GM12878 (cell line): ENCODE data around the gene CDKL1. TPM values are rescaled to one million over a fixed set of nuclear protein-coding genes. Genes with fewer than 3 reads are reported as not detected.

Experiments used
- ATAC-seq: fragments of 200-7000 bp; cut with Tn5 transposase; 3 replicates; pipeline ENCODE4 v1.9.1; 2020; ENCODE audit warnings: mild to moderate bottlenecking, moderate library complexity
- BruUV-seq: library from RNA; stranded (reverse); fragments of 400-500 nt; replicated peaks from 2 replicates; lab custom pipeline; 2021; lab: Mats Ljungman, UMichigan
- CTCF ChIA-PET: fragments of 300-600 bp; sonication (Branson Sonifier 250); formaldehyde crosslinking; extraction: SDS; loops from one replicate; lab custom pipeline; 2021; ENCODE audit warnings: inconsistent platforms; lab: Yijun Ruan, JAX
- POLR2A ChIA-PET: fragments of 350-600 bp; formaldehyde crosslinking; extraction: SDS; loops from one replicate; lab custom pipeline; 2021; ENCODE audit warnings: inconsistent platforms; lab: Charles Lee
- RAD21 ChIA-PET: fragments of 300-600 bp; sonication (Branson Sonifier 250); formaldehyde crosslinking; loops from one replicate; lab custom pipeline; 2023; ENCODE audit warnings: antibody characterized with exemption; ENCODE audit not compliant: unreplicated experiment; lab: Charles Lee
- SMC1A ChIA-PET: fragments of 300-600 bp; sonication (Branson Sonifier 250); formaldehyde crosslinking; loops from one replicate; lab custom pipeline; 2023; ENCODE audit not compliant: unreplicated experiment, uncharacterized antibody; lab: Charles Lee
- DNase-seq: peaks from one replicate; pipeline ENCODE4 v3.0.0-alpha.2; 2011; ENCODE audit warnings: low read depth, low spot score
- FAIRE-seq: peaks from 3 replicates; lab custom pipeline; 2011; peaks lifted over from hg19 to GRCh38; lab: Jason Lieb, UNC
- H2AFZ ChIP-seq: 2 replicates; pipeline ENCODE4 v1.6.0; 2011; ENCODE audit warnings: low read depth, low read length, control low read depth; ENCODE audit not compliant: control insufficient read depth
- H3K27ac ChIP-seq: 2 replicates; pipeline ENCODE4 v1.5.1; 2011; ENCODE audit warnings: control low read depth; ENCODE audit not compliant: control insufficient read depth, insufficient read depth
- H3K27me3 ChIP-seq, 2 experiments: replicated peaks in 1 of 2; 2 replicates each; pipeline versions ENCODE4 v1.6.0 to v1.6.1; 2011; ENCODE audit warnings: low read length in 1 of 2; ENCODE audit not compliant: control insufficient read depth in 2 of 2, insufficient read depth in 2 of 2
- H3K36me3 ChIP-seq, 2 experiments: 2 replicates each; pipeline ENCODE4 v1.5.1; 2011; ENCODE audit warnings: low read length in 1 of 2; ENCODE audit not compliant: control insufficient read depth in 2 of 2, insufficient read depth in 2 of 2
- H3K4me1 ChIP-seq: 2 replicates; pipeline ENCODE4 v1.6.1; 2011; ENCODE audit warnings: mild to moderate bottlenecking, low read length, moderate library complexity, mixed read lengths; ENCODE audit not compliant: control insufficient read depth, insufficient read depth
- H3K4me2 ChIP-seq: 2 replicates; pipeline ENCODE4 v1.6.0; 2011; ENCODE audit warnings: control low read depth; ENCODE audit not compliant: control insufficient read depth, insufficient read depth
- H3K4me3 ChIP-seq: fragments of 200-600 bp; sonication (generic); 2 replicates; pipeline ENCODE4 v1.5.1; 2016
- H3K79me2 ChIP-seq: 2 replicates; pipeline ENCODE4 v1.6.0; 2011; ENCODE audit warnings: low read length; ENCODE audit not compliant: control insufficient read depth, insufficient read depth
- H3K9ac ChIP-seq: 2 replicates; pipeline ENCODE4 v1.8.0; 2011; ENCODE audit warnings: low read length, control low read depth, mixed read lengths; ENCODE audit not compliant: control insufficient read depth, insufficient read depth
- H3K9me3 ChIP-seq: replicated peaks from 3 replicates; pipeline ENCODE4 v1.5.1; 2011; ENCODE audit warnings: mild to moderate bottlenecking, low read length; ENCODE audit not compliant: control insufficient read depth, insufficient read depth
- H4K20me1 ChIP-seq: 2 replicates; pipeline ENCODE4 v1.6.0; 2011; ENCODE audit not compliant: control insufficient read depth, insufficient read depth
- ATF7 ChIP-seq: fragments of 450-650 bp; IDR thresholded peaks from 2 replicates; pipeline ENCODE4 v1.6.1; 2016; ENCODE audit warnings: low read depth, mild to moderate bottlenecking
- BRCA1 ChIP-seq: IDR thresholded peaks from 2 replicates; pipeline ENCODE4 v1.6.1; 2011; ENCODE audit warnings: low read depth, low read length, improper control_type of control experiment
- CHD1 ChIP-seq: IDR thresholded peaks from 2 replicates; pipeline ENCODE4 v1.6.1; 2012; ENCODE audit warnings: low read depth, low read length, improper control_type of control experiment
- MEF2A ChIP-seq: IDR thresholded peaks from 2 replicates; pipeline ENCODE4 v1.6.1; 2011; ENCODE audit warnings: low read depth, mild to moderate bottlenecking, low read length, moderate library complexity; ENCODE audit not compliant: insufficient read depth
- MEF2B ChIP-seq: fragments of 450-650 bp; IDR thresholded peaks from 2 replicates; pipeline ENCODE4 v1.6.1; 2018; ENCODE audit warnings: mild to moderate bottlenecking, moderate library complexity; ENCODE audit not compliant: partially characterized antibody, poor library complexity, severe bottlenecking
- PML ChIP-seq: IDR thresholded peaks from 2 replicates; pipeline ENCODE4 v1.6.1; 2012; ENCODE audit warnings: low read length, inconsistent platforms
- RCOR1 ChIP-seq: conservative IDR thresholded peaks from 2 replicates; pipeline ENCODE4 v1.6.1; 2012; ENCODE audit warnings: low read depth, low read length, improper control_type of control experiment
- RFX5 ChIP-seq: IDR thresholded peaks from 2 replicates; pipeline ENCODE4 v1.6.1; 2011; ENCODE audit warnings: low read depth, low read length, improper control_type of control experiment
- STAT3 ChIP-seq: IDR thresholded peaks from 2 replicates; pipeline ENCODE4 v1.6.1; 2011; ENCODE audit warnings: low read depth, low read length, improper control_type of control experiment
- TAF1 ChIP-seq: IDR thresholded peaks from 2 replicates; pipeline ENCODE4 v1.6.1; 2011; ENCODE audit warnings: mild to moderate bottlenecking, low read depth, low read length, borderline replicate concordance
- TARDBP ChIP-seq: IDR thresholded peaks from 2 replicates; pipeline ENCODE4 v1.6.1; 2016; ENCODE audit warnings: borderline replicate concordance
- USF2 ChIP-seq: IDR thresholded peaks from 2 replicates; pipeline ENCODE4 v1.6.1; 2011; ENCODE audit warnings: low read depth, low read length, improper control_type of control experiment, borderline replicate concordance
- ZBED1 ChIP-seq: IDR thresholded peaks from 2 replicates; pipeline ENCODE4 v1.6.1; 2016; ENCODE audit warnings: borderline replicate concordance
- ZBTB40 ChIP-seq: fragments of 450-650 bp; IDR thresholded peaks from 2 replicates; pipeline ENCODE4 v1.6.1; 2016; ENCODE audit warnings: mild to moderate bottlenecking, moderate library complexity, borderline replicate concordance
- in situ Hi-C: fragments of 300-500 bp; cut with MboI; formaldehyde crosslinking; loops from 9 replicates; pipeline ENCODE4 v1.14.3; 2018; ENCODE audit warnings: mixed read lengths
- intact Hi-C: fragments of 100-400 bp; cut with micrococcal nuclease; formaldehyde crosslinking; loops from one replicate; pipeline ENCODE4 v1.14.2; 2022; ENCODE audit not compliant: unreplicated experiment
- polyA plus RNA-seq, 11 experiments: library from polyadenylated mRNA; depleted of rRNA in 4 of 11; unstranded in 6 of 11; stranded (reverse) in 5 of 11; fragments of >200 nt; fragmentation: Nextera tagmentation in 4 of 11; fragmentation: Illumina TruSeq in 1 of 11; extraction: Ambion mirVana in 4 of 11; extraction: Trizol in 1 of 11; gene quantifications; 1 replicate in 1 of 11; 2 replicates in 10 of 11; pipeline versions ENCODE4 v1.2.1 to v1.2.3, GENCODE V29; 2011 to 2016; ENCODE audit warnings: inconsistent platforms in 2 of 11, missing spikeins in 2 of 11, low read depth in 1 of 11
- total RNA-seq, 4 experiments: library from RNA; depleted of rRNA in 3 of 4; stranded (reverse); fragments of >200 nt in 3 of 4; fragmentation: Illumina TruSeq in 1 of 4; extraction: Trizol in 1 of 4; gene quantifications; 2 replicates each; pipeline versions ENCODE4 v1.2.1 to v1.2.3, GENCODE V29; 2013 to 2021

Gene CDKL1
- total and polyA plus RNA-seq, 10 of the 15 experiments (the other 5 are each of a cell fraction or from before 2014, with no cell fraction given): 9.0 to 19.0 (median 11.1) TPM

DNA sequence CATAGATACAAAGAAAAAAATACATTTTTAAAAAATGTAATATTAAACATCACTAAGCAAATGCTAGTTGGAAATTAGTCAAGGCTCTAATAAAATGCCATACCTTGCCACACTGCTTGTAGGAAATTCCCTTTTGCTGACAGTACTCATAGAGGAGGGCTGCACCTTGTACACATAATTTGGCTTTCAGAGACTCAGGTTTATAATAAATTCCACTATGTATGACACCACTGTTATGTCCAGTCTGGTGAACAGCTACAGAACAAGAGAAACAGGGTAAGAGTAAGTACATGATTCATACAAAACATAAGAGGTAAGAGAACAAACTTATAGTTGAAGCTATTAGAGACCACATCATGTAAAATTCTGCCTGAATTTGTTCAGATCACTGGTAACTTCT lies 94.8 kb downstream of the CDKL1 start:
- no peaks in the 10 kb centered on the region; the same call in 1 of the 2 replicates for H3K79me2 ChIP-seq

More for the DNA sequence above, 94.8 kb downstream of the CDKL1 start:
- H3K4me3 ChIP-seq: no peak overlapping the region
- H3K27ac ChIP-seq: no peak overlapping the region
- no peaks in the 10 kb centered on the region for H3K27me3 ChIP-seq
- intact Hi-C loops: no loop called here
- H2AFZ ChIP-seq: no peak overlapping the region
- TF ChIP-seq USF2: no peak
- no peak for TF ChIP-seq TARDBP
- TF ChIP-seq PML: no peak
- TF ChIP-seq STAT3: no peak
- TF ChIP-seq RFX5: no peak
- TF ChIP-seq ZBTB40: no peak
- TF ChIP-seq MEF2B: no peak
- no peak for TF ChIP-seq RCOR1
- no peak for TF ChIP-seq ZBED1
- no peak for TF ChIP-seq TAF1
- no peak for TF ChIP-seq BRCA1
- no peak for TF ChIP-seq CHD1
- TF ChIP-seq ATF7: no peak
- TF ChIP-seq MEF2A: no peak
- SMC1A ChIA-PET: no interaction called here
- RAD21 ChIA-PET: no interaction called here
- H4K20me1 ChIP-seq: no peaks in the 10 kb centered on the region
- DNase-seq (no peak), ATAC-seq (peak; percentile 51), FAIRE-seq (no peak)
- POLR2A ChIA-PET: interaction anchor here (0.5 kb wide), 1 partner anchor 537 kb away, joined by 3 read pairs; no protein-coding TSS in a partner anchor
- no peaks in the 10 kb centered on the region for H3K4me1 ChIP-seq
- H3K9me3 ChIP-seq: no peaks in the 10 kb centered on the region
- in situ Hi-C loops: no loop called here
- H3K9ac ChIP-seq: no peak overlapping the region
- H3K4me2 ChIP-seq: no peak overlapping the region
- CTCF ChIA-PET: no interaction called here
- H3K36me3 ChIP-seq: peaks cover 0 to 2% of the 10 kb centered on the region in 2 experiments; a peak in 1 of 4 replicates
- BruUV-seq: no TSS peak
